ENCODE data around the gene GAN. TPM values are rescaled to one million over a fixed set of nuclear protein-coding genes. Genes with fewer than 3 reads are reported as not detected.
A peak's percentile ranks its signal among the peaks of the same experiment; 100 is the strongest.

Gene GAN
- total and polyA plus RNA-seq, 2 experiments from 2014 or later = 1.6 to 5.7 TPM

GRCh38 chr16:81324808-81325207 is 10.0 kb downstream of the GAN start:
- no peaks in the 10 kb centered on the region for H3K27me3 ChIP-seq (replicated peaks; ENCODE audit: insufficient read depth)
- no peaks in the 10 kb centered on the region for H3K36me3 ChIP-seq (ENCODE audit: low read depth)
- H3K4me1 ChIP-seq (ENCODE audit: insufficient read depth) = peaks cover 16% of the 10 kb centered on the region
- no peak overlapping the region for H3K27ac ChIP-seq
- H3F3A ChIP-seq (ENCODE audit: insufficient read depth) = peaks cover 13% of the 10 kb centered on the region
- no peaks in the 10 kb centered on the region for H3K9me3 ChIP-seq (ENCODE audit: low read depth)
- WGBS, 2 experiments (ENCODE audit: low coverage in 1 of 2, low lambda C conversion rate in 2 of 2, missing lambda C conversion rate in 2 of 2) = 54 to 57% methylated on average over 6 of the region's 6 CpGs
- H3K79me2 ChIP-seq (ENCODE audit: insufficient read depth) = peaks cover 96% of the 10 kb centered on the region
- DNase-seq = peak; percentile 64
- TF ChIP-seq EZH2phosphoT487 (IDR thresholded peaks at IDR 0.05; ENCODE audit: insufficient read depth, low read depth) (no peak), EZH2 (IDR thresholded peaks at IDR 0.05; ENCODE audit: insufficient read depth, poor library complexity, severe bottlenecking) (no peak)
- no peaks in the 10 kb centered on the region for H3K9me2 ChIP-seq (ENCODE audit: insufficient read depth)
- no peak overlapping the region for H3K4me3 ChIP-seq
- H3K4me2 ChIP-seq (ENCODE audit: unreplicated experiment) = no peak overlapping the region
- in situ Hi-C loops (cut with MboI) = no loop called here
- H4K20me1 ChIP-seq (ENCODE audit: insufficient read depth) = 0 out of 2 replicates have a peak, but pooled peaks cover 2% of the 10 kb centered on the region
- H2AFZ ChIP-seq = no peak overlapping the region
- H3K9ac ChIP-seq = no peak overlapping the region

GRCh38 chr16:81327011-81327410 is 12.2 kb downstream of the GAN start:
- Histone ChIP-seq H3K27ac (no peak overlapping the region), H3K4me3 (no peak overlapping the region), H3K9ac (no peak overlapping the region), H3K9me3 (ENCODE audit: low read depth) (no peaks in the 10 kb centered on the region), H3K36me3 (ENCODE audit: low read depth) (no peaks in the 10 kb centered on the region), H3K4me1 (ENCODE audit: insufficient read depth) (no peaks in the 10 kb centered on the region), H3K9me2 (ENCODE audit: insufficient read depth) (no peaks in the 10 kb centered on the region), H3F3A (ENCODE audit: insufficient read depth) (no peaks in the 10 kb centered on the region), H2AFZ (no peak overlapping the region), H3K27me3 (replicated peaks; ENCODE audit: insufficient read depth) (no peaks in the 10 kb centered on the region), H3K79me2 (ENCODE audit: insufficient read depth) (peaks cover 98% of the 10 kb centered on the region), H3K4me2 (ENCODE audit: unreplicated experiment) (no peak overlapping the region), H4K20me1 (ENCODE audit: insufficient read depth) (0 out of 2 replicates have a peak, but pooled peaks cover 2% of the 10 kb centered on the region)
- TF ChIP-seq EZH2phosphoT487 (IDR thresholded peaks at IDR 0.05; ENCODE audit: insufficient read depth, low read depth) = no peak
- no peak for TF ChIP-seq EZH2 (IDR thresholded peaks at IDR 0.05; ENCODE audit: insufficient read depth, poor library complexity, severe bottlenecking)
- in situ Hi-C loops (cut with MboI) = no loop called here
- WGBS, 2 experiments (ENCODE audit: low coverage in 1 of 2, low lambda C conversion rate in 2 of 2, missing lambda C conversion rate in 2 of 2) = 66 to 76% methylated on average over 5 of the region's 5 CpGs
- DNase-seq = no peak

- Histone ChIP-seq H3K4me1 (ENCODE audit: insufficient read depth) (no peaks in the 10 kb centered on the region), H3K79me2 (ENCODE audit: insufficient read depth) (peaks cover 93% of the 10 kb centered on the region), H3K27ac (no peak overlapping the region), H3K9me2 (ENCODE audit: insufficient read depth) (no peaks in the 10 kb centered on the region), H2AFZ (no peak overlapping the region), H3K9ac (no peak overlapping the region), H3F3A (ENCODE audit: insufficient read depth) (no peaks in the 10 kb centered on the region), H4K20me1 (ENCODE audit: insufficient read depth) (0 out of 2 replicates have a peak, but pooled peaks cover 2% of the 10 kb centered on the region), H3K36me3 (ENCODE audit: low read depth) (no peaks in the 10 kb centered on the region), H3K4me3 (no peak overlapping the region), H3K9me3 (ENCODE audit: low read depth) (no peaks in the 10 kb centered on the region), H3K4me2 (ENCODE audit: unreplicated experiment) (no peak overlapping the region), H3K27me3 (replicated peaks; ENCODE audit: insufficient read depth) (no peaks in the 10 kb centered on the region)
- TF ChIP-seq EZH2phosphoT487 (IDR thresholded peaks at IDR 0.05; ENCODE audit: insufficient read depth, low read depth) (no peak), EZH2 (IDR thresholded peaks at IDR 0.05; ENCODE audit: insufficient read depth, poor library complexity, severe bottlenecking) (no peak)
- 86% methylated on average over 8 of the region's 8 CpGs for WGBS, 2 experiments (ENCODE audit: low coverage in 1 of 2, low lambda C conversion rate in 2 of 2, missing lambda C conversion rate in 2 of 2)
- in situ Hi-C loops (cut with MboI) = no loop called here
- DNase-seq = no peak
Measured at GRCh38 chr16:81327447-81328196, 12.9 kb downstream of the GAN start.

GRCh38 chr16:81329947-81330346 is 15.2 kb downstream of the GAN start:
- no peak overlapping the region for H3K4me3 ChIP-seq
- TF ChIP-seq EZH2 (IDR thresholded peaks at IDR 0.05; ENCODE audit: insufficient read depth, poor library complexity, severe bottlenecking) (no peak), EZH2phosphoT487 (IDR thresholded peaks at IDR 0.05; ENCODE audit: insufficient read depth, low read depth) (no peak)
- no peak overlapping the region for H2AFZ ChIP-seq
- H3K9me2 ChIP-seq (ENCODE audit: insufficient read depth) = no peaks in the 10 kb centered on the region
- H3K36me3 ChIP-seq (ENCODE audit: low read depth) = no peaks in the 10 kb centered on the region
- H3K9me3 ChIP-seq (ENCODE audit: low read depth) = no peaks in the 10 kb centered on the region
- H4K20me1 ChIP-seq (ENCODE audit: insufficient read depth) = 0 out of 2 replicates have a peak, but pooled peaks cover 2% of the 10 kb centered on the region
- no peaks in the 10 kb centered on the region for H3F3A ChIP-seq (ENCODE audit: insufficient read depth)
- in situ Hi-C loops (cut with MboI) = no loop called here
- DNase-seq = no peak
- H3K27me3 ChIP-seq (replicated peaks; ENCODE audit: insufficient read depth) = no peaks in the 10 kb centered on the region
- no peak overlapping the region for H3K9ac ChIP-seq
- peaks cover 70% of the 10 kb centered on the region for H3K79me2 ChIP-seq (ENCODE audit: insufficient read depth)
- no peak overlapping the region for H3K27ac ChIP-seq
- WGBS, 2 experiments (ENCODE audit: low coverage in 1 of 2, low lambda C conversion rate in 2 of 2, missing lambda C conversion rate in 2 of 2) = 92 to 99% methylated on average over 5 of the region's 5 CpGs
- H3K4me1 ChIP-seq (ENCODE audit: insufficient read depth) = no peaks in the 10 kb centered on the region
- H3K4me2 ChIP-seq (ENCODE audit: unreplicated experiment) = no peak overlapping the region

Data from GM23248 (cell line).